Stomach (tissue), 9 donors: ENCODE results near the gene UTS2B. TPM values are rescaled to one million over a fixed set of nuclear protein-coding genes. Genes with fewer than 3 reads are reported as not detected.

Experiments used
- DNase-seq, 2 donors: peaks; one replicate each; pipeline versions ENCODE4 v3.0.0 to v3.0.0-alpha.2; 2013 to 2019
- H3K27ac ChIP-seq, 5 donors: fragments of 200-600 bp in 4 of 5; sonication (generic) in 4 of 5; one replicate each; pipeline ENCODE4 v1.5.1; 2013 to 2019; ENCODE audit warnings: mild to moderate bottlenecking in 1 of 5, moderate library complexity in 1 of 5
- H3K27me3 ChIP-seq, 3 donors: fragments of 200-600 bp; sonication (generic); one replicate each; pipeline ENCODE4 v1.5.1; 2017 to 2019; ENCODE audit warnings: mixed run types in 1 of 3
- H3K36me3 ChIP-seq, 4 donors: fragments of 200-600 bp; sonication (generic); 1 replicate in 3 of 4; 2 replicates in 1 of 4; pipeline ENCODE4 v1.5.1; 2016 to 2019
- H3K4me1 ChIP-seq, 4 donors: fragments of 200-600 bp; sonication (generic); one replicate each; pipeline ENCODE4 v1.5.1; 2016 to 2019
- H3K4me3 ChIP-seq, 4 donors: fragments of 200-600 bp; sonication (generic) in 3 of 4; one replicate each; pipeline ENCODE4 v1.5.1; 2016 to 2019; ENCODE audit warnings: mild to moderate bottlenecking in 1 of 4
- H3K9me3 ChIP-seq, 4 donors: fragments of 200-600 bp; sonication (generic); one replicate each; pipeline ENCODE4 v1.5.1; 2016 to 2019
- EP300 ChIP-seq: sonication (generic); formaldehyde crosslinking; IDR thresholded peaks from one replicate; pipeline ENCODE4 v1.6.1; 2017; ENCODE audit warnings: antibody characterized with exemption
- POLR2A ChIP-seq, 4 donors: fragments of 450-650 bp; IDR thresholded peaks; one replicate each; pipeline ENCODE4 v1.6.1; 2016; ENCODE audit warnings: antibody characterized with exemption in 4 of 4, control low read depth in 2 of 4, mild to moderate bottlenecking in 1 of 4, moderate library complexity in 1 of 4
- POLR2AphosphoS5 ChIP-seq, 3 donors: sonication (generic); formaldehyde crosslinking; IDR thresholded peaks; one replicate each; pipeline ENCODE4 v1.6.1; 2016; ENCODE audit warnings: antibody characterized with exemption in 3 of 3
- WGBS, 5 donors: extraction: QIAGEN DNeasy Blood & Tissue Kit in 3 of 5; methylation state at CpG; one replicate each; pipeline versions ENCODE4 v1.1.5 to v1.1.7; 2013 to 2018; 5-methylcytosine and 5-hydroxymethylcytosine counted together
- intact Hi-C: fragments of 100-400 bp; cut with DNase I; formaldehyde crosslinking; loops from one replicate; pipeline ENCODE4 v1.15.1; 2023; ENCODE audit warnings: low total_unique reads
- polyA plus RNA-seq, 3 donors: library from polyadenylated mRNA; stranded (reverse); fragments of 200-250 nt; gene quantifications; one replicate each; pipeline ENCODE4 v1.2.3, GENCODE V29; 2013
- total RNA-seq, 5 donors: library from RNA; depleted of rRNA; stranded (reverse); fragments of >200 nt; gene quantifications; one replicate each; pipeline versions ENCODE4 v1.1.0 to v1.2.3, GENCODE V29; 2014 to 2016
- TF ChIP-seq, protein P1 (sequence below), 7 experiments: fragments of 450-650 bp in 4 of 7; fragments of 200-600 bp in 3 of 7; sonication (generic) in 3 of 7; IDR thresholded peaks; one replicate each; pipeline ENCODE4 v1.5.1; 2016 to 2019; ENCODE audit warnings: antibody characterized with exemption in 7 of 7, control low read depth in 2 of 7, mild to moderate bottlenecking in 1 of 7
- donor health status: healthy with polysubstance abuse.
- donor health status: Bipolar disorder and iron deficiency.
- donor health status: healthy.

The UTS2B gene
- total and polyA plus RNA-seq, 8 donors: 0.20 to 0.46 TPM; not detected in 6

DNA sequence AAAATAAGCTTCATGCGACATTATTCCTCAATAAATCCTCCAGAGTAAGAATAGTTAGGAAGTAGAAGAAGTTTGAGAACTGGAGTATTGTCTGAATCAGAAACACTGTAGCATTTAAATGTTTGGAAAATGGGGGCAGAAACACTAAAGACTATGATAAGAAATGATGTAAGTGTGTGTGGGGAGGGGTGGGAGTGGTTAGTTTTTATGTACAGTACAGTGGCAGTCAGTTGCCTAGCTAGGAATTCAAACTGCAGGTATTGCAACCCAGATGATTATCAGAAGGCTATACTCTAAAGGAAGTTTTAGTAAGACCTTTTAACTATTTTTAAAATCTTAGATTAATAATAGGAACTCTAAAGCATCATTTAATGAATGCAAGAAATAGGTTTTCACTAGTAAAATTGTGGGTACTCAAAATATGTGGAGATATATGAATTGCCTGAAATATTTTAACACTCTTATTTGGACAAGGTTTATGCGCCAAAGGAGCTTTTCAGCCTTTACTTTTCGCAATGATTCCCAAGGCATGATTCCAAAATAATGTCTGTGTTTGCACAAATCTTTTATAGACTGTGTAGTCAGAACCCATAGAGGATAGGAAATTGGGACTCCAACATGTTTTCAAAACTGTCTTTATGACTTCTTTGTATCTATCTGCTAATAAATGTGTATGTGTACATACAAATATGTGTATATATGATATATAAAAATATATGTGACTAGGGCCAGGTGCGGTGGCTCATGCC is 9.1 kb downstream of the UTS2B start:
- no peaks in the 10 kb centered on the region for H3K27me3 ChIP-seq
- intact Hi-C loops: no loop called here
- DNase-seq: no peak
- no peak overlapping the region for H3K27ac ChIP-seq
- WGBS, 5 donors: 84 to 93% (median 88%) methylated on average over 4 of the region's 4 CpGs
- no peaks in the 10 kb centered on the region for H3K9me3 ChIP-seq
- H3K36me3 ChIP-seq: no peaks in the 10 kb centered on the region
- no peak overlapping the region for H3K4me3 ChIP-seq
- no peak for TF ChIP-seq EP300
- TF ChIP-seq, protein P1, sequence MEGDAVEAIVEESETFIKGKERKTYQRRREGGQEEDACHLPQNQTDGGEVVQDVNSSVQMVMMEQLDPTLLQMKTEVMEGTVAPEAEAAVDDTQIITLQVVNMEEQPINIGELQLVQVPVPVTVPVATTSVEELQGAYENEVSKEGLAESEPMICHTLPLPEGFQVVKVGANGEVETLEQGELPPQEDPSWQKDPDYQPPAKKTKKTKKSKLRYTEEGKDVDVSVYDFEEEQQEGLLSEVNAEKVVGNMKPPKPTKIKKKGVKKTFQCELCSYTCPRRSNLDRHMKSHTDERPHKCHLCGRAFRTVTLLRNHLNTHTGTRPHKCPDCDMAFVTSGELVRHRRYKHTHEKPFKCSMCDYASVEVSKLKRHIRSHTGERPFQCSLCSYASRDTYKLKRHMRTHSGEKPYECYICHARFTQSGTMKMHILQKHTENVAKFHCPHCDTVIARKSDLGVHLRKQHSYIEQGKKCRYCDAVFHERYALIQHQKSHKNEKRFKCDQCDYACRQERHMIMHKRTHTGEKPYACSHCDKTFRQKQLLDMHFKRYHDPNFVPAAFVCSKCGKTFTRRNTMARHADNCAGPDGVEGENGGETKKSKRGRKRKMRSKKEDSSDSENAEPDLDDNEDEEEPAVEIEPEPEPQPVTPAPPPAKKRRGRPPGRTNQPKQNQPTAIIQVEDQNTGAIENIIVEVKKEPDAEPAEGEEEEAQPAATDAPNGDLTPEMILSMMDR (IDR thresholded peaks at IDR 0.05): no peak
- TF ChIP-seq POLR2AphosphoS5 (IDR thresholded peaks at IDR 0.05): no peak
- TF ChIP-seq POLR2A (IDR thresholded peaks at IDR 0.05): no peak
- no peaks in the 10 kb centered on the region for H3K4me1 ChIP-seq

DNA sequence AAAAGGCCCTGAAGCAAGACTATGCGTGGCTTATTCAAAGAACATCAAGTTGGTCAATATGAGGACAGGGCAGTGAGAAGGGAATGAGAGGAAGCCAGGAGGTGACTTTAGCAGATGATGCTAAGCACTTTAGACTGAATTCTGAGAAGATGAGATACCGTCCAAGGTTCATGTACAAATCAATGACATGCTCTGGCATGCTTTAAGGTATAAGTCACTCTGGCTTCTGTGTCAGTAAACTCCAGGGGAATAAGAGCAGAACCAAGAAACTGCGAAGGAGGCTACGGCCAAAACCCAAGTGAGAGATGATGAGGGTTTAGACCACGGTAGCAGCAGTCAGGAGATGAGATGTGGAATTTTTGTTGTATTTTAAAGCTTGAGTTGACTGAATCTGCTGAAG is 10.0 kb downstream of the UTS2B start:
- 82 to 95% (median 91%) methylated on average over 5 of the region's 5 CpGs for WGBS, 5 donors
- no peak for DNase-seq
- Histone ChIP-seq H3K27ac (no peak overlapping the region), H3K27me3 (no peaks in the 10 kb centered on the region), H3K4me3 (no peak overlapping the region), H3K9me3 (no peaks in the 10 kb centered on the region), H3K4me1 (no peaks in the 10 kb centered on the region), H3K36me3 (no peaks in the 10 kb centered on the region)
- intact Hi-C loops: no loop called here
- no peak for TF ChIP-seq POLR2A (IDR thresholded peaks at IDR 0.05)
- TF ChIP-seq POLR2AphosphoS5 (IDR thresholded peaks at IDR 0.05): no peak

DNA sequence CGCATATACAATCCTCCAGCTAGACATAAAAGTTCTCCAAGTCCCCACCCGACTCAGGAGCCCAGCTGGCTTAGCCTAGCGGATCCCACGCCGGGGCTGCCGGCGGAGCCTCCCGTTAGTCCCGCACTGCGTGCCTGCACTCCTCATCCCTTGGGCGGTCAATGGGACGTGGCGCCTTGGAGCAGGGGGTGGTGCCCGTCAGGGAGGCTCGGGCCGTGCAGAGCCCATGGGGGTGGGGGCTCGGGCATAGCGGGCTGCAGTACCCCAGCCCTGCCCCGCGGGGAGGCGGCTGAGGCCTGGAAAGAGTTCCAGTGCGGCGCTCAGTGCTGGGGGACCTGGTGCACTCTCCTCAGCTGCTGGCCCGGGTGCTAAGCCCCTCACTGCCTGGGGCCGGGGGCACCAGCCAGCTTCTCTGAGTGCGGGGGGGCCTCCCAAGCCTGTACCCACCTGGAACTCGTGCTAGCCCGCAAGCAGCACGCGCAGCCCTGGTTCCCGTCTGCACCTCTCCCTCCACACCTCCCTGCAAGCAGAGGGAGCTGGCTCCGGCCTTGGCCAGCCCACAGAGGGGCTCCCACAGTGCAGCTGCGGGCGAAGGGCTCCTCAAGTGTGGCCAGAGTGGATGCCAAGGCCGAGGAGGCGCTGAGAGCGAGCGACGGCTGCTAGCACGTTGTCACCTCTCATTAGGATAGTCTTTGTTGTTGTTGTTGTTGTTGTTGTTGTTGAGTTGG is 13.3 kb downstream of the UTS2B start:
- TF ChIP-seq POLR2AphosphoS5 (IDR thresholded peaks at IDR 0.05): no peak
- no peak for TF ChIP-seq POLR2A (IDR thresholded peaks at IDR 0.05)
- no peak for TF ChIP-seq EP300
- TF ChIP-seq, protein P1 (IDR thresholded peaks at IDR 0.05): no peak
- H3K27me3 ChIP-seq: no peaks in the 10 kb centered on the region
- H3K9me3 ChIP-seq: no peaks in the 10 kb centered on the region
- H3K4me1 ChIP-seq: no peaks in the 10 kb centered on the region
- WGBS, 5 donors: 95 to 98% (median 97%) methylated on average over 18 to 40 of the region's 40 CpGs
- no peaks in the 10 kb centered on the region for H3K36me3 ChIP-seq
- no peak overlapping the region for H3K4me3 ChIP-seq
- intact Hi-C loops: no loop called here
- no peak for DNase-seq
- H3K27ac ChIP-seq: no peak overlapping the region

DNA sequence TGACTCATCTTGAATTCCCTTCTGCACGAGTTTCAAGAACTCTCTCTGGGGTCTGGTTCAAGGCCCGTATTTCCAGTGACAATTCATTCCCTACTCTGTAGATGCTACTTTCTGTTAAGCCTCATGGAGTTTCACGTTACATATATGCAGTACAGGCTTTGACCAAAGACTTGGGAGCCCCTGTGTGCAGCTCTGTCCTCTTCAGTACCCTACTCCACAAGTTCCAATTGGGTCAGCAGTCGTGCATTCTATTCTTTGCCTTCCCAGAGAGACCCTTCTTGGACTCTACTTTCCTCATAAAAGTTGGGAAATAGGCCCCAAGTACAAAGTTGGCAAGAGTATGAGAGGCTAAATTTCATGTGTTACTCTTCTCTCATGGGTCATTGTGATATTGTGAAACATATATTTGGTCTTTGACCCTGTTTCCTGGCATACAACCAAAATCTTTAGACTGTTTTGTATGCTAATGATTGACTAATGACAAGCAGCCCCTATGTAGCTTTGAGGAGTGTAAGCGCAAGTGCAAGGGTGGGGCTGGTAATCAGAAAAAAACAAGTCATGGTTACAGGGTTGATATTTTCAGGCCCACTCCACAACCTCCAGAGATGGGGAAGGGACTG is 16.1 kb downstream of the UTS2B start:
- no peaks in the 10 kb centered on the region for H3K4me1 ChIP-seq
- no peak for DNase-seq
- TF ChIP-seq POLR2A (IDR thresholded peaks at IDR 0.05) (no peak), POLR2AphosphoS5 (IDR thresholded peaks at IDR 0.05) (no peak), EP300 (no peak)
- TF ChIP-seq, protein P1 (IDR thresholded peaks at IDR 0.05): no peak
- H3K27ac ChIP-seq: no peak overlapping the region
- WGBS, 5 donors: 81 to 93% (median 85%) methylated on average over 5 of the region's 5 CpGs
- intact Hi-C loops: no loop called here
- no peaks in the 10 kb centered on the region for H3K36me3 ChIP-seq
- no peaks in the 10 kb centered on the region for H3K27me3 ChIP-seq
- no peaks in the 10 kb centered on the region for H3K9me3 ChIP-seq
- no peak overlapping the region for H3K4me3 ChIP-seq
